Stimulated activated naive B cell treated with anti-CD40 and anti-IgM and Interleukin-4, amounts not matched to agents 10 μg/mL and 1 μg/mL and 100 μg/mL, for 72 hours (primary cell): ENCODE data around the gene CDC42EP1.

Experiments
- ATAC-seq, 2 donors: fragments of 150-1000 bp; cut with Tn5 transposase; replicated peaks; 2 replicates each; pipeline ENCODE4 v1.10.0; 2021; ENCODE audit warnings: moderate library complexity in 1 of 2
- DNase-seq: peaks from one replicate; pipeline ENCODE4 v3.0.0; 2021
- H3K27ac Mint-ChIP-seq: one replicate; pipeline ENCODE4 v1.8.0; 2022; ENCODE audit warnings: mild to moderate bottlenecking, mixed read lengths
- H3K27me3 Mint-ChIP-seq, 2 donors: one replicate each; pipeline ENCODE4 v1.8.0; 2022; ENCODE audit warnings: mixed read lengths in 2 of 2
- H3K36me3 Mint-ChIP-seq, 2 donors: one replicate each; pipeline ENCODE4 v1.8.0; 2022; ENCODE audit warnings: mixed read lengths in 2 of 2, mild to moderate bottlenecking in 1 of 2
- H3K4me1 Mint-ChIP-seq, 2 donors: one replicate each; pipeline ENCODE4 v1.8.0; 2022; ENCODE audit warnings: mixed read lengths in 2 of 2, mild to moderate bottlenecking in 1 of 2
- H3K4me3 Mint-ChIP-seq, 2 donors: one replicate each; pipeline ENCODE4 v1.8.0; 2022; ENCODE audit warnings: mild to moderate bottlenecking in 2 of 2, mixed read lengths in 2 of 2, moderate library complexity in 1 of 2
- H3K9me3 Mint-ChIP-seq, 2 donors: one replicate each; pipeline ENCODE4 v1.8.0; 2022; ENCODE audit warnings: mixed read lengths in 2 of 2, mild to moderate bottlenecking in 1 of 2

The CDC42EP1 gene, protein sequence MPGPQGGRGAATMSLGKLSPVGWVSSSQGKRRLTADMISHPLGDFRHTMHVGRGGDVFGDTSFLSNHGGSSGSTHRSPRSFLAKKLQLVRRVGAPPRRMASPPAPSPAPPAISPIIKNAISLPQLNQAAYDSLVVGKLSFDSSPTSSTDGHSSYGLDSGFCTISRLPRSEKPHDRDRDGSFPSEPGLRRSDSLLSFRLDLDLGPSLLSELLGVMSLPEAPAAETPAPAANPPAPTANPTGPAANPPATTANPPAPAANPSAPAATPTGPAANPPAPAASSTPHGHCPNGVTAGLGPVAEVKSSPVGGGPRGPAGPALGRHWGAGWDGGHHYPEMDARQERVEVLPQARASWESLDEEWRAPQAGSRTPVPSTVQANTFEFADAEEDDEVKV

DNA sequence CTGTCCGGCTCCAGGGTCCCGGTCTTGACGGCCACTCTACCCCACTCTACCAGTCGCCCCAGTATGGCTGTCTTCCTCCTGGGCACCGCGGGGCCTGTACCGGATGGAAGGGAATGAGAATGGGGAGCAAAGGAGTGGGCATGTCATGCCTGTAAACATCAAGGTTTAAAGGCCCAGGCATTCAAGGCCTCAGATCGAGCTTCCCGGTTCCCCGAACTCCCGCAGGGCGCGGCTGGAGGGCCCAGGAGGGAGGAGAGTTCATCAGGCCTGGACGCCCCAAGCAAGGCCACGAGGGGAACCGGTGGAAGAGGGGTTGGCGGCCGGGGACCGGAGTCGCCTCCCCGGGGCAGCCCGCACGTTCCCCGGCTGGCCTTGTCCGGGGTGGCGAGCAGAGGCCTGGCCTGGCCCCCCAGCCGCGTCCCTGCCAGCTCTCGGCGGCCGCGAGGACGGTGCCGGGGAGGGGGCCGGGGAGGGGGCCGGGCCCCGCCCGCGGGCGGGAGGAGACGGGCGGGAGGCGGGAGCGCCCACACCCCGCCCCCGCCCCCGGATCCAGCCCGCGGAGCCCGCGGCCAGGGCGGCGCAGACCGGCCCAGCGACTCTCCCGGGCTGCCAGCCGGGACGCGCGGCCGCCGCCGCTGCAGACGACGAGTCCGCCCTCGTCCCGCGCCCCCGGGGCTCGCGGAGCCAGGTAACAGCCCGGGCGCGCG, at the start of gene CDC42EP1:
Gene CDC42EP1 (plus strand): TSS at position 580 of the 707 bp plus-strand sequence. CDS start 5,870 bp downstream, outside the sequence.
- Mint-ChIP-seq H3K4me3 (peak within 1 kb of the TSS; percentile 77), H3K4me1 (peaks cover 15 to 22% of the 10 kb centered on the region in 2 donors), H3K9me3 (no peaks in the 10 kb centered on the region), H3K36me3 (no peaks in the 10 kb centered on the region), H3K27me3 (peaks cover 62 to 69% of the 10 kb centered on the region in 2 donors), H3K27ac (peak within 1 kb of the TSS; percentile 80)
- ATAC-seq (peak in 1 of 2 donors; percentile 17), DNase-seq (no peak)

DNA sequence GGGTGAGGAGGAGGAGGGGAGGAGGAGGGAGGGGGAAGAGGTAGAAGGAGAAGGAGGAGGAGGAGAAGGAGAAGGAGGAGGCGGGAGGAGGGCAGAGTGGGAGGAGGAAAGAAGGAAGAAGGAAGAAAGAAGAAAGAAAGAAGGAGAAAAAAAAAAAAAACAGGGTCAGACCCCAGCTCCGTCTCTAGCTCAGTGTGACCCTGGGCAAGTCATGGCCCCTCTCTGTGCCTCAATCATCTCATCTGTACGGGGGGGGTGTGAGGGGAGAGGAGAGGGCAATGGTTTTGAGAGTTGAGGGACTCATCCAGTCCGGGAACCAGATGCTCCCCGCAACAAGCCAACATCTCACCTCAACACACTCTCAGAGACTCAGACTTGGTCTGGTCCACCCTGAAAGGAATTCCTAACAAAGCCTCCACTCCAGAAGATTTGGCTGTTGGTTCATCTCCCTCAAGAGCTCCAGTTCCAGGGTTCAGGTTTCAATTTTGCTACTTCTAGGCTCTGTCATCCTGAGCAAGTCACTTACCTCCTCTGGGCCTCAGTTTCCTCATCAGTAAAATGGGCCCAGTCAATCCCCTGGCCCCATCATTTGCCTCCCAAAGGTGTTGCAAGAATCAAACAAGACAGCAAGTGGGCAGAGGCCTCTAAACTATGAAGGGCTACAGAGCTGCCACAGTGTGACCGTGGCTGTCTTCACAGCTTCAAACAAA, 48.7 kb upstream of the CDC42EP1 start:
- Mint-ChIP-seq H3K4me1 (no peaks in the 10 kb centered on the region), H3K4me3 (no peak overlapping the region), H3K27me3 (peaks cover 16 to 27% of the 10 kb centered on the region in 2 donors), H3K9me3 (peaks cover 0 to 4% of the 10 kb centered on the region in 2 donors), H3K27ac (no peak overlapping the region), H3K36me3 (no peaks in the 10 kb centered on the region)
- ATAC-seq (no peak), DNase-seq (no peak)

DNA sequence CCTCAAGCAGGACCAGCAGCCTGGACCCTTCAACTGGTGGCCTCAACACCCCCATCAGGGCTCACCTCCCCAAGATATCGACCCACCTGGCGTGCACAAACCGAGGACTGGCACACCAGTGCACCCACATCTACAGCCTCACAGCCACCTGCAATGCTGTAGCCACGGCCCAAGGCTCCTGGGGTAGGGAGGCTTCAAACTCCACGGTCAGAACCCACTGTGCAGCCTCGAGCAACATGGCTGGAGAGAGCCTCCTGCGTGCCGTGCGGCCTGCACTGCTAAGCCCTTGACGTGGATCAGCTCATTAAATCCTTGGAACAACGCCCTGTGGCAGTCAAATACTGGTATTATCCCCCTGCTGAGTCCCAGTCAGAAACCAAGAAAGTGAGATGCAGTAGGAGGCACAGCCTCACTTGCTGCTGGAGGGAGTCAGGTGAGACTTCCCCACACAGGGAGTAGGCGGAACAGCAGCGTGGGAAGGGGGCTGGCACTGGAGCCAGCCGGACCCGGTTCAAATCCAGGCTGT, 45.7 kb upstream of the CDC42EP1 start:
- Mint-ChIP-seq H3K27me3 (peaks cover 25 to 35% of the 10 kb centered on the region in 2 donors), H3K36me3 (peaks cover 0 to 3% of the 10 kb centered on the region in 2 donors), H3K4me3 (no peak overlapping the region), H3K4me1 (peaks cover 2 to 8% of the 10 kb centered on the region in 2 donors), H3K27ac (no peak overlapping the region), H3K9me3 (peaks cover 0 to 4% of the 10 kb centered on the region in 2 donors)
- ATAC-seq (no peak), DNase-seq (no peak)

DNA sequence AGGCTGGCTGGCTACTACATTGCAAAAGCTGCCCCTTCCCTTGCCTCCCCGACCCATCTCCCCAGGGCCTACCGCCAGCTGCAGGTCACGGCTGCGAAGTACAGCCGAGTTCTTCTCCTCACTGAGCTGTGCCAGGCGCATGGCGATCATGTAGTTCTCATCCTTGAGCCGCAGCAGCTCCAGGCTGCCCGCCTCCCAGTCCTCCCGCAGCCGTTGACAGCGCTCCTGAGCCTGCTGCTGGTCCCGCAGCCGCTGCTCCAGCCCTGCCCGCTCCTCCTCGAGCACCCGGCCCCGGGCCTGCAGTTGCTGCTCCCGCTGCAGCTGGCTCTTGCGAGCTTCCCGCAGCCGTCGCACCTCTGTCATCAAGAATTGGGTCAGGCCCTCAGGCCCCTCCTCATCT, 44.4 kb upstream of the CDC42EP1 start:
- Mint-ChIP-seq H3K27me3 (peaks cover 32 to 44% of the 10 kb centered on the region in 2 donors), H3K36me3 (peaks cover 0 to 3% of the 10 kb centered on the region in 2 donors), H3K4me1 (peaks cover 2 to 8% of the 10 kb centered on the region in 2 donors), H3K4me3 (no peak overlapping the region), H3K9me3 (peaks cover 0 to 4% of the 10 kb centered on the region in 2 donors), H3K27ac (no peak overlapping the region)
- no peak for DNase-seq
- no peak for ATAC-seq

DNA sequence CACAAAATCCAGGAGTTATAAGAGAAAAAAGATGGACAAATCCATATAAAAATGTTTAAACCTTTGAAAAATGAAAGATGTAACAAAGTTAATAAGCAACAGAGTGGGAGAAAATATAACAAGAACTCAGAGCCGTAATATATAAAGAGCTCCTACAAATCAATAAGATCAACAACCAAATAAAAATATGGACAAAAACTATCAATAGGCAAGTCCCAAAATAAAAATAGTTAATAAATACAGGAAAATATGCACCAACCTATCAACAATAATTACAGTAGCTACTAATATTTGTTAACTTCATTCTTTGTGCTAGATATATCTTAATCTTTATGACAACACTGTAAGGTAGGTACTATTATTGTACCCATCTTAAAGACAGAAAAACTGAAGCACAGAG, 43.8 kb upstream of the CDC42EP1 start:
- H3K27ac Mint-ChIP-seq, result no peak overlapping the region
- DNase-seq (no peak), ATAC-seq (no peak)
- peaks cover 0 to 4% of the 10 kb centered on the region in 2 donors for H3K9me3 Mint-ChIP-seq
- H3K4me1 Mint-ChIP-seq, result peaks cover 2 to 8% of the 10 kb centered on the region in 2 donors
- peaks cover 0 to 3% of the 10 kb centered on the region in 2 donors for H3K36me3 Mint-ChIP-seq
- H3K27me3 Mint-ChIP-seq, result peaks cover 36 to 50% of the 10 kb centered on the region in 2 donors
- no peak overlapping the region for H3K4me3 Mint-ChIP-seq

DNA sequence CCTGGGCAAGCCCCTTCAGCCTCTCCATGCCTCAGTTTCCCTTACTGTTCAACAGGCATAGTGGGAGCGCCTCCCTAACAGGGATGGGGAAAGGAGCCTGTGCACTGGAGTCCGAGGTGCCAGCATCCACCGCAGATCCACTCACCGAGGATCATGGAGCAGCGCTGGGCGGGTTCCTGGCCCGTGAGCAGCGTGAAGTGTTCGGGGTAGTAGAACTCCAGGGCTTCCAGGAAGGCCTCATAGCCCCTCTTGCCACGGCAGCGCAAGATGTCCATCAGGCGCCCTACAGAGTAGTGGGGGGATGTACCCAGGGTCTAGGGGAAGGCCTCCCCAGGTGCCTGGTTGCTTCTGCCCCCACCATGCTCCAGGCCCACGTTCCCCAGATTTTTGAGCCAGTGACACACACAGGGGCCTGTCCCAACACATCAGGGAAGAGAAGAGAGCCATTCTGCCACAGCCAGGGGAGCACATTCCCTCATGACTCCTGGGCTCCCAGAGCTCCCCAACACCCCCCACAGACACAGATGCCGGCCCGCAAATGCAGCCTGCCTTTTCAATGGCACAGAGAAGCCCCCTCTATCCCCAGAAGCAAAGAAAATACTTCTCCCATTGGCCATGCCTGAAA, 42.3 kb upstream of the CDC42EP1 start:
- Mint-ChIP-seq H3K27ac (no peak overlapping the region), H3K4me1 (peaks cover 2 to 8% of the 10 kb centered on the region in 2 donors), H3K36me3 (peaks cover 0 to 3% of the 10 kb centered on the region in 2 donors), H3K4me3 (peak overlapping the region; percentile 69 to 70), H3K27me3 (peaks cover 47 to 64% of the 10 kb centered on the region in 2 donors), H3K9me3 (peaks cover 0 to 4% of the 10 kb centered on the region in 2 donors)
- ATAC-seq (no peak), DNase-seq (no peak)

DNA sequence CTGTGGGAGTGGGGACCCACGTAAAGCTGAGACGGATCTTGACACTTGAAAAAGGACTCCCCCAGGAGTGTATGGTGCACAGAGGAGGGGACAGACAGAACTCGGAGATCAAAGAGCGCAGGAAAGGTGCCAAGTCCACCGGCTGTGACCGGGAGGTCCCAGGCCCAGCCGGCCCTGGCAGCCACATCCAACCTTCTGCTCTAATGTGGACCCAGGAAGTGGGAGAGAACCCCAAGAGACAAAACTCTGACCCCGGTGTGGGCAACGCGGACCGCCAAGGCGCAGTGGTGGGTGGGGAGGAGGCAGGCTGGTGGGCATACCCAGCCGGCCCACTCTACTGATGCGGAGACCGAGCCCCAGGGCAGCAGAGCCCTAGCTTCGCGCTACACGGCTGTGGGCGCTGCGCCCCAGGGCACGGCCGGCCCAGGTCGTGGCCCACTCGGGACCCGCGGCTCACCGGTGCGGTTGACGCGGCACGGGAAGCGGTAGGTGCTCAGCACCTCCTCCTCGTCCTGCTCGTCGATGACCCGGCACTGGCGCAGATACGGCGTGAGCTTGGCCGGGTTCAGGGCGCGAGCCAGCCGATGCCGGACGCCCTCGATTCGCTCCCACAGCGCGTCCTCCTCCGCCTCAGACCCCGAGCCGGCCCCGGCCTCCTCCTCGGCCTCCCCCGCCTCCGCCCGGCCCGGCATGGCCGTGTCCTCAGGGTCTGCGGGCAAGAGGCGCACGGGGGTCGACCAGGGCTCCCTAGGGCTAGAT, 41.6 kb upstream of the CDC42EP1 start:
- Mint-ChIP-seq H3K27me3 (peaks cover 50 to 65% of the 10 kb centered on the region in 2 donors), H3K27ac (no peak overlapping the region), H3K4me3 (peak overlapping the region; percentile 70 to 78), H3K9me3 (peaks cover 0 to 4% of the 10 kb centered on the region in 2 donors), H3K4me1 (peaks cover 2 to 8% of the 10 kb centered on the region in 2 donors), H3K36me3 (peaks cover 0 to 3% of the 10 kb centered on the region in 2 donors)
- DNase-seq (no peak), ATAC-seq (peak; percentile 26 to 35)

DNA sequence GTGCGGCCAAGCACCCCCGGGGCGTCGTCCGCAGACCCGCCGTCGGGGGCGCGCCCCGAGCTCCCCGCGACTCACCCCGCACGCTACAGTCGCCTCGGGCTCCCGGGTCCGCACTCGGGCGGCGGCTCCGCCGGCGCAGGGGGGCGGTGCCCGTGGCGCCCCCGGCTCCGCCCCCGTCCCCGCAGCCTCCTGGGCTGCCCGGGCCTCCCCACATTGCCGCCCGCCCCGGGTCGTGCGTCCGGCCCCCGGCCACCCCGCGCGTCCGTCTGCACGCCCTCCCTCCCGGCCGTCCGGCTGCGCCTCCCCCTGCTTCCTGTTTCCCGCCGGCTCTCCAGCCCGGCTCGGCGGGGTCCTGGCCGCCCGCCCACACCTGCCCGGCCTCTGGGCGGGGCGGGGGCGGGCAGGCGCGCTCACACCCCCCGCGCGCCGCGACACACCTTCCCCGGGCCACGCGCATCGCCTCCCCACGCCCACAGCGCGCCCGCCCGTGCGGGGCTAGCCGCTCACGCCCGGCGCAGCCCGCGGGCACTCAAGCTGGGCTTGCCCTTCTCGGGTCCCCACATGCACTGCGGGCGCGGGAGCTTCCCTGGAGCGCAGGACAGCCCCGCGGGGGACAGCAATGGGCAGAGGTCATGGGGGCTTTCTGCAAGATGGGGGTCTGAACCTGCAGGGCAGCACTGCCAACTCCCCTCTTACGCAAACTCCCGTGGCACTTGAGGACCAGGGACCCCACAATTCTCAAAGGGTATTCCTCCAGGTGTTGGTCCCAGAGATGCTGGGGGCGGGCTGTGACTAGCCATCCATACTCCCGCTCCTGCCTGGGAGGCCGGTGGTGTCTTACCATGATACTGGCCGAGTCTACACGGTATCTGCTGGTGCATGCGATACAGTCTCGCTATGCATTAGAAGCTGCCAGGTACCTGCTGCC, 40.7 kb upstream of the CDC42EP1 start, which contains the start of gene CARD10:
Gene CARD10 (minus strand): TSS at position 148 of the 928 bp plus-strand sequence. CDS start 215 bp downstream, outside the sequence.
- H3K27ac Mint-ChIP-seq, result no peak within 1 kb of the TSS
- peak; percentile 60 for ATAC-seq
- no peak for DNase-seq

DNA sequence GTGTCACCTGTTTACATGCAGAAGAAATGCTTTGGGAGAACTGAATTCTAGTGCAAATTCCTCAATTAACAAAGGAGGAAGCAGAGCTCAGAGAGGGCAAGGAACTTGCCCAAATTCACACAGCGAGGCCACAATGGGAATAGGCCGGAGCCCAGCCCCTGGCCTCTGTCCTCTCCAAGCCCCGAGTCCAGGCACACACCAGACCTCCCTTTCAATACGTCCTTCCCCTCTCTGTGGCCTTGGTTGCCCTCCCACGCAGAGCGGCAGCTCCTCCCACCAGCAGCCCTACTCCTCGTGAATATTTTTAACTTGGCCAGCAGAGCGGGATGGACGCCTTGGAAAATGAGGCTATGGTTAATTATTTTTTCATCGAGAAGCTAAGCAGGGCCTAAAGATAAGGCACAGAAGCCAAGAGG, 39.5 kb upstream of the CDC42EP1 start:
- no peak for DNase-seq
- peaks cover 50 to 68% of the 10 kb centered on the region in 2 donors for H3K27me3 Mint-ChIP-seq
- H3K4me3 Mint-ChIP-seq, result no peak overlapping the region
- no peak for ATAC-seq
- H3K9me3 Mint-ChIP-seq, result peaks cover 0 to 4% of the 10 kb centered on the region in 2 donors
- peaks cover 2 to 8% of the 10 kb centered on the region in 2 donors for H3K4me1 Mint-ChIP-seq
- peaks cover 0 to 3% of the 10 kb centered on the region in 2 donors for H3K36me3 Mint-ChIP-seq
- H3K27ac Mint-ChIP-seq, result no peak overlapping the region

More for the DNA sequence above, 40.7 kb upstream of the CDC42EP1 start, which contains the start of gene CARD10:
- H3K36me3 Mint-ChIP-seq, result peaks cover 0 to 3% of the 10 kb centered on the region in 2 donors
- H3K4me1 Mint-ChIP-seq, result peaks cover 2 to 8% of the 10 kb centered on the region in 2 donors
- H3K27me3 Mint-ChIP-seq, result peaks cover 50 to 69% of the 10 kb centered on the region in 2 donors
- H3K9me3 Mint-ChIP-seq, result peaks cover 0 to 4% of the 10 kb centered on the region in 2 donors
- peak within 1 kb of the TSS; percentile 70 to 78 for H3K4me3 Mint-ChIP-seq

DNA sequence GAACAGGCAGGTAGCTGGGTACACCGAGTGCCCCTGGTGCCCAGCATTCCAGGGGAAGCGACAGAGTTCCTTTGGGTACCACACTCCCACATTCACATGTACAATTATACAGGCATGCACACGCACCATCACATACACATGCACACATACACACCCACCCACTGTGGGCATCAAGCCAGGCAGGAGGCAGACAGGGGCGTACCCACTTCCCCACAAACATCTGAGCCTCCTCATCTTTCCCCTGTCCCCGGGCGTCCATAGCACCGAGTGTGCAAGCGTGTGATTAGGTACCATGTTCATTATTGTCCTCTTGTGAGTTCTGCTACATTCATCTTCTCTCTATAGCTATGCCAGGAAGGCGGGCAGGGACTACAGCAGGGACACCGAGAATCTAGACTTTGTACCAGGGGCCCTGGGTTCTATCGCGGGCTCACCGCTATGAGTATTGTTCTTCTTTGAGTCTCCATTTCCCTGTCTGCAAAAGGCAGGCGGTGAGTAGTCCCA, 39.0 kb upstream of the CDC42EP1 start:
- DNase-seq (no peak), ATAC-seq (no peak)
- Mint-ChIP-seq H3K27ac (no peak overlapping the region), H3K4me1 (peaks cover 2 to 8% of the 10 kb centered on the region in 2 donors), H3K27me3 (peaks cover 50 to 67% of the 10 kb centered on the region in 2 donors), H3K9me3 (peaks cover 0 to 2% of the 10 kb centered on the region in 2 donors), H3K4me3 (no peak overlapping the region), H3K36me3 (peaks cover 0 to 3% of the 10 kb centered on the region in 2 donors)

DNA sequence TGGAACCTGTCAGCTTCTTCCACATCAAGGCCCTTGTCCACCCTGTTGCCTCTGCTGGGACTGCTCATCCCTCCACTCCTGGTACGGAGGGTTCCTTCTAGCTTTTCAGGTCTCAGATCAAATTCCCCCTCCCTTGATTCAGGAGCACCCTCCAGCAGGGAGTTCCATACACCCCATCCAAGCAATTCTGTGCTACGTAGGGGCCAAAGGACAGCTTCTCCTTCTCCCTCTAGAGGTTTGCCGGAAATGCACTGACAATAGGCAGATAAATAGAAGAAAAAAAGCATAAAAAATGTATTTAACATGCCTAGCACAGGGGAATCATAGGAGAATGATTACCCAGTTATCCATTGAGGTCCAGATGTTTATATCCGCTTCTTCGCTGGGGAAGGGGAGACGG, 37.8 kb upstream of the CDC42EP1 start:
- Mint-ChIP-seq H3K4me3 (no peak overlapping the region), H3K36me3 (peaks cover 0 to 3% of the 10 kb centered on the region in 2 donors), H3K4me1 (peaks cover 2 to 8% of the 10 kb centered on the region in 2 donors), H3K27ac (no peak overlapping the region), H3K9me3 (no peaks in the 10 kb centered on the region), H3K27me3 (peaks cover 49 to 66% of the 10 kb centered on the region in 2 donors)
- no peak for ATAC-seq
- no peak for DNase-seq
